ENCODE data around the gene CXCL12.

CXCL12 gene

DNA sequence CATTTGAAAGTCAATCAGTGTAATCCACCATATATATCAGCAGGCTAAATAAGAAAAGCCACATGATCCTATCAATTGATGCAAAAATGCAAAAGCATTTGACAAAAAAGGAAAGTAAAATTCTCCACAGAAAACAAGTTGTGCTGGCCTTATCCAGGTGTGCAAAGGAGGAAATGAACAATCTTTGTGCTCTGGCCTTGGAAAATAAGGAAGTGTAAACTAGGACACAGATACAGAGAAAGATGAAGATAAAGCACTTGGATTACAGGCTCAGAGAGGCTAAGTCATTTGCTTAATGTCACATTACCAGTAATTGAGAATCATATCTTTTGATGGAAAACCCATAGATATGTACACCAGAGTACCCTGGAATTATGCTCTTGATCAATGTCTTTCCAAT, 54.5 kb downstream of the CXCL12 start:
- Histone ChIP-seq H3K27ac (replicated peaks) (no peak overlapping the region), H3K27me3 (ENCODE audit: insufficient read depth, poor library complexity, severe bottlenecking) (no peaks in the 10 kb centered on the region), H3K4me3 (replicated peaks; ENCODE audit: insufficient read depth, low read length) (no peak overlapping the region)
- no peak for DNase-seq (ENCODE audit: low read depth in 1 of 2, low spot score in 1 of 2)
- TF ChIP-seq GABPA (IDR thresholded peaks at IDR 0.05; ENCODE audit: low read depth) (no peak), POLR2AphosphoS5 (IDR thresholded peaks at IDR 0.05; ENCODE audit: low read depth) (no peak), CTCF (IDR thresholded peaks at IDR 0.05; ENCODE audit: insufficient read depth, low read length) (no peak), SPI1 (IDR thresholded peaks at IDR 0.05; ENCODE audit: borderline replicate concordance, low read depth) (no peak)
- TF ChIP-seq, protein P1, sequence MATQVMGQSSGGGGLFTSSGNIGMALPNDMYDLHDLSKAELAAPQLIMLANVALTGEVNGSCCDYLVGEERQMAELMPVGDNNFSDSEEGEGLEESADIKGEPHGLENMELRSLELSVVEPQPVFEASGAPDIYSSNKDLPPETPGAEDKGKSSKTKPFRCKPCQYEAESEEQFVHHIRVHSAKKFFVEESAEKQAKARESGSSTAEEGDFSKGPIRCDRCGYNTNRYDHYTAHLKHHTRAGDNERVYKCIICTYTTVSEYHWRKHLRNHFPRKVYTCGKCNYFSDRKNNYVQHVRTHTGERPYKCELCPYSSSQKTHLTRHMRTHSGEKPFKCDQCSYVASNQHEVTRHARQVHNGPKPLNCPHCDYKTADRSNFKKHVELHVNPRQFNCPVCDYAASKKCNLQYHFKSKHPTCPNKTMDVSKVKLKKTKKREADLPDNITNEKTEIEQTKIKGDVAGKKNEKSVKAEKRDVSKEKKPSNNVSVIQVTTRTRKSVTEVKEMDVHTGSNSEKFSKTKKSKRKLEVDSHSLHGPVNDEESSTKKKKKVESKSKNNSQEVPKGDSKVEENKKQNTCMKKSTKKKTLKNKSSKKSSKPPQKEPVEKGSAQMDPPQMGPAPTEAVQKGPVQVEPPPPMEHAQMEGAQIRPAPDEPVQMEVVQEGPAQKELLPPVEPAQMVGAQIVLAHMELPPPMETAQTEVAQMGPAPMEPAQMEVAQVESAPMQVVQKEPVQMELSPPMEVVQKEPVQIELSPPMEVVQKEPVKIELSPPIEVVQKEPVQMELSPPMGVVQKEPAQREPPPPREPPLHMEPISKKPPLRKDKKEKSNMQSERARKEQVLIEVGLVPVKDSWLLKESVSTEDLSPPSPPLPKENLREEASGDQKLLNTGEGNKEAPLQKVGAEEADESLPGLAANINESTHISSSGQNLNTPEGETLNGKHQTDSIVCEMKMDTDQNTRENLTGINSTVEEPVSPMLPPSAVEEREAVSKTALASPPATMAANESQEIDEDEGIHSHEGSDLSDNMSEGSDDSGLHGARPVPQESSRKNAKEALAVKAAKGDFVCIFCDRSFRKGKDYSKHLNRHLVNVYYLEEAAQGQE (IDR thresholded peaks at IDR 0.05; ENCODE audit: insufficient replicate concordance, low read depth) = no peak

- Histone ChIP-seq H3K27me3 (ENCODE audit: insufficient read depth, poor library complexity, severe bottlenecking) (no peaks in the 10 kb centered on the region), H3K27ac (replicated peaks) (no peak overlapping the region), H3K4me3 (replicated peaks; ENCODE audit: insufficient read depth, low read length) (no peak overlapping the region)
- TF ChIP-seq CTCF (IDR thresholded peaks at IDR 0.05; ENCODE audit: insufficient read depth, low read length) (no peak), SPI1 (IDR thresholded peaks at IDR 0.05; ENCODE audit: borderline replicate concordance, low read depth) (no peak), POLR2AphosphoS5 (IDR thresholded peaks at IDR 0.05; ENCODE audit: low read depth) (no peak), GABPA (IDR thresholded peaks at IDR 0.05; ENCODE audit: low read depth) (no peak)
- TF ChIP-seq, protein P1 (IDR thresholded peaks at IDR 0.05; ENCODE audit: insufficient replicate concordance, low read depth) = no peak
- DNase-seq (ENCODE audit: low read depth in 1 of 2, low spot score in 1 of 2) = no peak
Observed at GRCh38 chr10:44327461-44327860, 57.4 kb downstream of the CXCL12 start.
